ENCODE data around the gene SMPDL3A.

SMPDL3A gene

DNA sequence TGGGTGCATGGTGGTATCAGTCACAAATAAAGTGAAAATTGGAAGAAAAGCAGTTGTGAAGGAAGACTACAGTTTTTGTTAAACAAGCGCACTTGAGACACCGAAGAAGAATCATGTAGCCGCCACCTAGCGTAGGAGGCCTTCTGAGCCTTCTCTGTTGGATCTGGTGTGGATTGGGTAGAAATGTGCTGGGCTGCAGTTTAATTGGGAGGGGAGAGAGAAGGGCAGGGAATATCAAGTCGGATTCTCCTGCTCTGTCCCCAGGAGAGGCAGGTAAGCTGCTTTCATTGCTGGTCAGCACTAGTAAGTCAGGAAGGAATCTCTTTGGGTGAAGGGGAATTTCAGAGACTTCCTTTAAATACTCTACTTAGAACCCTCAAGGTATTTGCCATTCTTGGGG is 10.8 kb upstream of the SMPDL3A start:
- DNase-seq, result no peak

GRCh38 chr6:122778985-122779661 is 9.9 kb upstream of the SMPDL3A start:
- no peak for DNase-seq

GRCh38 chr6:122779667-122780066 is 9.4 kb upstream of the SMPDL3A start, which contains the start of gene FABP7:
FABP7 (plus strand) TSS chr6:122779716; CDS start chr6:122779795, 79 bp downstream.
- DNase-seq, result no peak

DNA sequence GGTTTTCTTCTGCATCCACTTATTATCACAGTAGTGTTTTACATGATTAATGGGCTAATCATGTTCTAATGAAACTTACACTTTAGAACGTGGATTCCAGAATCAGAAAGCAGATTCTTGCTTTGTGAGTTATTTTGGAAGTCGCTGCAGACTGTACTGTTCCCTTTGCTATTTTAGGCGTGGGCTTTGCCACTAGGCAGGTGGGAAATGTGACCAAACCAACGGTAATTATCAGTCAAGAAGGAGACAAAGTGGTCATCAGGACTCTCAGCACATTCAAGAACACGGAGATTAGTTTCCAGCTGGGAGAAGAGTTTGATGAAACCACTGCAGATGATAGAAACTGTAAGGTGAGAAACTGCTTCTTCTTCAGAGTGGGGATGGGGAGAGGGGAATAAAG is 8.9 kb upstream of the SMPDL3A start:
- no peak for DNase-seq

DNA sequence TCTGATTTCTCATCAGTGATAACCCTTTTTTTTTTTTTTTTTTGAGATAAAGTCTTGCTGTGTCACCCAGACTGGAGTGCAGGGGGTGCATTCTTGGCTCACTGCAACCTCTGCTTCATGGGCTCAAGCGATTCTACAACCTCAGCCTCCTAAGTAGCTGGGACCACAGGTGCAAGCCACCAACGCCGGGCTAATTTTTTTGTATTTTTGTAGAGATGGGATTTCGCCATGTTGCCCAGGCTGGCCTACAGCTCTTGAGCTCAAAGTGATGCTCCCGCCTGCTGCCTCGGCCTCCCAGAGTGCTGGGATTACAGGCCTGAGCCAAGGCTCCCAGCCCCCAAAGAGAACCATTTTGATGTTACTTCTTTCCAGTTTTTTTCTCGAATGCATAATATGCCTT is 7.3 kb upstream of the SMPDL3A start:
- DNase-seq, result no peak

GRCh38 chr6:122783401-122783800 is 5.7 kb upstream of the SMPDL3A start:
- DNase-seq, result no peak

GRCh38 chr6:122785891-122786290 is 3.2 kb upstream of the SMPDL3A start:
- DNase-seq, result no peak

- DNase-seq, result no peak
Measured at GRCh38 chr6:122787721-122788120, 1.3 kb upstream of the SMPDL3A start.

DNA sequence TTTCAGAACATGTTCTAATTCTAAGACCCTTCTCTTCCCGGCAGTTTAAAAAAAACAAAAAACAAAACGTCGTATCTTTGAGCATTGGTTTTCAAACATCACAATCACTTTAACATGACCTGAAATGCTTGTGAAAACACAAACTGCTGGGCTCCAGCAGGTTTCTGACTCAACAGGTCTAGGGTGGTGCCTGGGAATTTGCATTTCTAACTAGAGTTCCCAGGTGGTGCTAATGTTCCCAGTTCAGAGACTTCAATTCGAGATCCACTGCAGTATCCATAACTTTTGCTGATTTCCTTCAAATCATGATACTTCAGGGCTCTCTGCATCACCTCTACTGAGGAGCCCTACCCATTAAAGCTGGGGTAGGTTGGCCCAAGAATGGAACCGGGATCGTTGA is 850 bp upstream of the SMPDL3A start:
- no peak for DNase-seq

DNA sequence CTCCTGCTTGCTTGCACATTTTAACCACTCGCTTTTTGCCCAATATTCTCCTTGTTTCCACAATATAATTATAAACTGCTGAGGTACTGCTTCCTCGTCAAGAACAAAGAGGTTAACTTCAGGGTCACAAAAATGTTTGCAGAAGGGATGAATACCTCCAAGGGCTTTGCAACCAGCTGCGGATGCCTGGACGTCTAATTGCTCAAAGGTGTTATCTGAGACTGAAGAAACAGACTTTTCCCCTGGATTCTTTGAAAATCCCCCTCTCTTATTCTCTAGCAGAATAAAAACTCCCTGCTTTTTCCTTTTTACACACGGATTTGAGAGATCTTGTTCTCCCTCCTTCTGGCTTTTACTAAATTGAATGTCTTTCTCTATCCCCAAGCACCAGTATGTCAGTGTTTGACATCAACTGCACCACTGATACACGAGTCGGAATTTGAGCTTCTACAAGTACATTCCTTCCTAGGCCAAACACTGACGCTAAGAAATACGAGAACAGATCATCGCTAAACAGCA is 336 bp upstream of the SMPDL3A start:
- DNase-seq, result peak; percentile 82

- no peak for DNase-seq
Measured at GRCh38 chr6:122790028-122790422, 967 bp downstream of the SMPDL3A start.

DNA sequence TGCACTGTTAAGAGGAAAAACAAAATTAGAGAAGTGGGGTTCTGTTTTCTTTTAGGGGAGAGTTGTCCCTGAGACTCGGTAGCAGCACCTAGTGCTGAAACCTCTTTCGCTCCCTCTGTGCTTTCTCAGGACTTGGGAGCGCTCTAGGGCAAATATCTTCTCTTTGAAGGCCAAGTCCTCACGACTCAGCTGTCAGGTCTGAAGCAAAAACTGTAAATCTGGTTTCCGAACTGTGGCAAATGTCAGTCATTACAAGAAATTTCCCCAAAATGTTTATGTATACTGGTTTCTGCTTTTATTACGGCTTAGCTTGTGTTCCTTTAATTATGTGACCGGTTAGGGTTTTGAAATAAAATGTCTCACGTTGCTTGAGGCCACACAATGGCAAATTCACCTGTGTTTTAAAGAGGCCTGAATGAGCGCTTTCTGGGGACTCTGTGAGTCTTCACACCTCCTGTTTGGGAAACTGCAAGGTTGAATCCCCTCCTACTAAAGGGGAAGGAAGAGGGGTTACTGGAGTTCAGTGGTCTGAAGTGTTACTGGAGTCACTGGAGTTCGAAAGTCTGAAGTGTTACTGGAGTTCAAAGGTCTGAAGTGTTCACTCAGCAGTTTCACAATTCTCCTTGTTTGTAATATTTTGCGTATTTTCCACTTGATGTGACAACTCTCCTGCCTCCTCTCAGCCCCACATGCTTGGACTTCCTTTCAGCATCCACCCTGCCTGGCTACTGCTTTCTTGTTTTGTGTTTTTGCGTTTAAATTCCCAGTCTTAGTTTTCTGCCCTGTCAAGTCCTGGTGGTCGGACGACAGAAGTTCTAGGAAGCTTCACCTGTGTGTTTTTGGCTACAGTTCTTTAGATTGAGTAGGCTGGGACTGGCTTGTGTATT is 1.6 kb downstream of the SMPDL3A start:
- DNase-seq, result peak; percentile 20

DNA sequence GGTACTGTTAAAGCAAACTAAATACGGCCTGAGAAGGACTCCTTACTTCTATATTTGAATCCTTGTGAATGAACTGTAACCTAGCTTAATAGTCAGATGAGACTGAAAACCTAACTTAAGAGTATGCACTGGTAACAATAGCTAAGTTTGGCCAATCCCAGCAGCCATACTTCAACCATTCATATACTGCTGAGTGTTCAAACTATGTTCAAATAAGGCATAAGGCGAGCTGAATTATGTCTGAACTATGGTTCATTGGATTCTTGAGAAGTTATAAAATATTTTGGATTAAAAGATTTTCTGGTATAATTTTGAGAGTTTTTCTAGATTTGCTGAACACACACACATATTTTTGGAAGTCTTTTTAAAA is 2.2 kb downstream of the SMPDL3A start:
- peak; percentile 20 for DNase-seq

DNA sequence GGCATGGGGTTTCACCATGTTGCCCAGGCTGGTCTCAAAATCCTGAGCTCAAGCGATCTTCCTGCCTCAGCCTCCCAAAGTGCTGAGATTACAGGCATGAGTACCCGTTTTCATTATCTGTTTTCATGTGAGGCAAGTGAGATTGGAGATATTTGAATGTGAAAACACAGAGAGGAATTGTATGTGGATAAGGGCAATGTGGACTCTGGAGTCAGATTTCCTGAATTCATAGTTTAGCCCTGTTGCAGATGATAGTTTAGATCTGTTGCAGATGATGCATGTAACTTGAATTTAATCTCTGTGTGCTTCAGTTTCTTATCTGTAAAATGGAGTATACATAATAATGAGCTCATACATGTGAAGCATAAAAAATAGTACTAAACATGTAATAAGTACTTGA is 3.7 kb downstream of the SMPDL3A start:
- no peak for DNase-seq

- DNase-seq, result no peak
Measured at GRCh38 chr6:122797537-122797936, 8.5 kb downstream of the SMPDL3A start.

- DNase-seq, result peak; percentile 83
Measured at GRCh38 chr6:122798099-122798641, 9.1 kb downstream of the SMPDL3A start.

DNA sequence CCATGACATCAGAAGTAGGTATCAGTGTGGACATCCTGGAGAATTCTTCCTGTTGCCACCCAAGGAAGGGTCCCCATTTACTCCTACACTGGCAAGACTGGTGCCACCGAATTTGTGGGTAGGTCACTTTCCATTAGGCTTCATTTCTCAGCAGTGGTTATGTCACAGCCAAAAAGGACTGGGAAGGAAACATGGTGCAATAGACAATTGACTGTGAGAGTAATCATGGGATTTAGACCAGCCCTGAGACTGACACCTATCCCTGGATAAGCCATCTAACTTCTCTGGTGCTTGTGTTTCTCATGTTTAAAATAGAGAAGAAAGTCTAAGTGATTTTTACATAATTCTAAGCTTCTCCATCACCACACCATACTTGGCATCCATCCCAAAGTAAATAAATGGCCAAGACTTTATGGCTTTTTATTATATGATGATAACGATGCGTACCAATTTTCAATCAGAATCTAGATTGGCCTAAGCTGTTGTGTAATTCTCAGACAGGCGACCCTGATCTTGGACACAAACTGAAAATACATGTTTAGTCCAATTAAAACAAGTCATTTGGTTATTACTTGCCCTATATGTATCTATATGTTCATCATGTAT is 10.2 kb downstream of the SMPDL3A start:
- DNase-seq, result no peak

DNA sequence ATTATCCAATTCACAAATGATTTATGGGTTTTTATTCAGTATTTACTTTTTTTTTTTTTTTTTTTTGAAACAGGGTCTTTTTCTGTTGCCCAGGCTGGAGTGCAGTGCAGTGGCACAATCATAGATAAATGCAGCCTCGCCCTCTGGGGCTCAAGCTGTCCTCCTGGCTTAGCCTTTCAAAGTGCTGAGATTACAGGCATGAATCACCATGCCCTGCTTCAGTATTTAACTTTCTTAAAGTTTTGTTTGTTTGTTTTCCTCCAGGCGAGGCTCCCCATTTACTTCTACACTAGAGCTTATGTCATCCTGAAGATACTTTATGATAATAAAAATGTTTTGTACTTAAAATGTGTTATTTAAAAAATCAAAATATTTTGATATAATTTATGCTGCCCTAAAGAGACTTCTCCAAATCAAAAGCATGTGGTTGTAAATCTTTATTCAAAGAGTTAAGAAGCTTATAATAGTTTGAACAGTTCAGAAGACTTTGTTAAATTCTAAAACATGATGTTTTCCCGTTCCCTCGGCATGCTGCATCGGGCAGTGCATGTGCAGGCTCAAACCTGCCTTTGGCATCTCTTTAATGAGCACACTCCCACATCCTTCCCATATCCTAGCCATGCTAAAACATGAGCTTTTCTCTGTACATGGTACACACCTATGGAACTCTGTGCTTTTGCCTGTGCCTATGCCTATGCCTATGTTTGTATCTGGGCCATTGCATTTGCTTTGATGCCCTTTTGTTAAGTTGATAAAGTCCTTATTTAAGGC is 11.0 kb downstream of the SMPDL3A start:
- no peak for DNase-seq

DNA sequence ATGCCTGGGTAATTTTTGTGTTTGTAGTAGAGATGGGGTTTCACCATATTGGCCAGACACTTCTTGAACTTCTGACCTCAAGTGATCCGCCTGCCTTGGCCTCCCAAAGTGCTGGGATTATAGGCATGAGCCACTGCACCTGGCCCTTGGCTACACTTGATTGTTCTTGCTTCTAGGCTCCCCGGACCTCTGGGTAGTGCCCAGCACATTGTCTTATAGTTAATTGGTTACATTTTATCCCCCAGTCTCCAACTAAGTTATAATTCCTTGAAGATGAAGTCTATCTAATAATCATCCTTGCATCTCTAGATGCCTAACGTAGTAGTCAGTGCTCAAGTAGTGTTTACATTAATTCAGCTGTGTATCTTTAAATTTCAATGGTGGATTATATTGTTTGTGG is 11.8 kb downstream of the SMPDL3A start:
- no peak for DNase-seq

- no peak for DNase-seq
Measured at GRCh38 chr6:122801397-122801796, 12.3 kb downstream of the SMPDL3A start.

DNA sequence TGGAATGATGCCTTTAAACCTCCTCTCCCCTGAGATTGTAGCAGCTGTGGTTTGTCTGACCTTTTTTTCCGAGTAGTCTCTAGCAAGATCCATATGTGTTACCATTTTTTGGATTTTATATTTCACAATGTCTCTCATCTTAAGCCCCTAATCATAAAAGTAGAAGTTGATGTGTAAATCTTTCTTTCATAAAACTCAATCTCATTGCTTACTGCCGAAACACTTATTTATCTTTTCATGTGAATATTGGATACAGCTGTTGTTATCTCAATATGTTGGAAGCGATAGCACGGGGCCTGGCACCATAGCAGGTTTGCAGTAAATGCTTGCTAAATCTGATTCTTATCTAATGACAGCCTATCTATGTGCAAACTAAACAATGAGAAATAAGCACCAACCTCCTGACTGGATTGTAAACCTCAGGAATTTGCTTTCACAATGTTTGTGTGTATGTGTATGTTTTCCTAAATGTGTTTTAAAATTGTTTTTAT is 14.2 kb downstream of the SMPDL3A start:
- peak; percentile 22 for DNase-seq

DNA sequence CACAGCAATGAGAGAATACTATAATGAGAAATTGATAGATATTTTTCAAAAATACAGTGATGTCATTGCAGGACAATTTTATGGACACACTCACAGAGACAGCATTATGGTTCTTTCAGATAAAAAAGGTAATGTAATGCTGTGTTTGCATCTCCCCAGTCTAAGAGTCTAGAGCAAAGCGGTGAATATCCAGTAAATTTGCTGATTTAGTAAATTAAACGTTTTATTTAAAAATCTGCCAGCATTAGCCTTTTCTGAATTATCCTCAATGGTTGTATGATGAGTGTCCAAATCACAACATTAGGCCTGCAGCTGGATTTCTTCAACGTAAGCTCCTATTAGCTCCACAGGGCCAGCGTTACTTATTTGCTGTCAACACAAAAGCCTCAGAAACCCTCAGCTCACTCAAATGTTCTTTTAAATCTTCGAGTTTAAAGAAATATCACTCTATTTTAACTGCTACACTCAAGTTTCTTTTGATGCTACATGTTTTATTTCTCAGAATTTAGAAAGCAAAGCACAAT is 16.0 kb downstream of the SMPDL3A start:
- no peak for DNase-seq

All from fibroblast of skin of right biceps (primary cell).